GM21723 (cell line): ENCODE results near the gene FAM81B.

Source experiments
- ATAC-seq: cut with Tn5 transposase; IDR thresholded peaks from one replicate; pipeline ENCODE4 v1.9.1; 2021; ENCODE audit warnings: mild to moderate bottlenecking, moderate library complexity; ENCODE audit not compliant: unreplicated experiment

The FAM81B gene

DNA sequence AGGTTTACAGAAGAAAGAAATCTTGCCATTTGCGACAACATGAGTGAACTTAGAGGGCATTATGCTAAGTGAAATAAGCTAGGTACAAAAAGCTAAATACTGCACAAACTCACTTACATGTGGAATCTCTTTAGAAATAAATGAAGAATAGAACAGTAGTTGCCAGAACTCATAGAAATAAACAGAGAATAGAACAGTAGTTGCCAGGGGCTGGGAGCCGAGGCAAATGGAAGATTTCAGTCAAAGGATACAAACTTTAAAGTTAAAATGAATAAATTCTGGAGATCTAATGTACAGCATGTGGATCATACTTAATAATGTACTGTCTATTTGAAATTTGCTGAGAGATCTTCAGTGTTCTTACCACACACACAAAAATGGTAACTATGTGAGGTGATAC lies 63.4 kb downstream of the FAM81B start:
- no peak for ATAC-seq

DNA sequence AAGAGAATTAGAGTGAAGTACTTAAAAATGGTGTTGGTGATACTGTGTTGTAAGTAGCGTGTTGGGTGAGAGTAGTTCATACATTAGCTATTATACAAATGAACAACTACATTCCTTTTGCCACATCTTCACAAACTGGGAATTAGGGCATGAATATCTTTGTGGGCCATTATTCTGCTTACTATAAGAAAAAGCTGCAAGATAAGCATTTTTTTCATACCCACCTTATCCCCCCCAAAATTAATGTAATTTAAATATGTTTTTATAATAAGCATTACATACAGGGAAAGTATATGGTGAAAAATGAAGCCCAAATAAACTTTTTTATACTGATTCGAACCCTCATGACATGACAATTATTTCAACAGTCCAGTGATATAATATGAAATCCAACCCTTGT lies 69.5 kb downstream of the FAM81B start:
- ATAC-seq, result no peak

DNA sequence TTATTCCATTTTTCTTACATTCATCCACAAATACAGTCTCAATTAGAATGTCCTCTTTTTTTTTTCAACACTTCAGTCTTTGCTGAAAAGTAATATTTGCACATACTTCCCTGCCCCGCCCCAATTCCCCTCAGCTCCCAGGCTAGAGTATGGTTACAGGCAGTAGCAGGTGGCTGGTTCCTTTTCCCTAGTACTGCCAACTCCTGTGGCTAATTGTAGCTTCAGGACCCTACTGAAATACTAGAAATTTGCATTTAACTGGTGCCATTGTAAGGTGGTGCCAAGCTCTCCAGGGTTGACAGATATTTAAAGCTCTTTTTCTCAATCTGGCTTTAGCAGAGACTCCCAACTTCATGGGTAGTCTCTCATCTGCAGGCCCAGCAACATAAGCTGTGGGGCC lies 80.3 kb downstream of the FAM81B start:
- no peak for ATAC-seq

DNA sequence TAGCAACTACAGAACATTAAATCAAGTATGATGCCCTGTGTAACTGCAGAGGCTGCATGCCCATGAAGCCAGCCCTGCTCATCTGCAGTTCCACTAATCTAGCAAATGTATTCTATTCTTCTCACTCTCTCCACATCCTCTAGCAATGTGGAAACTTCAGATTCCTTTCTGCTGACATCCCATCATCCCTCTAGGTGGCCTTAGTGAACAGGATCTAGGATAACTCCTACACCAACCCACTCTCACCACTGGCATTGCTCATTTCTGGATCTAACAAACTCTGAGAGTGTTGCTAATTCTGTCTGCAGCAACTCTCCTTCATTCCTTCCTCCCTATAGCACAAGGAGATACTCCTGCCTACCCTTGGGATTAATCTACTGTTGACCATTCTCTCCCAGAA lies 80.8 kb downstream of the FAM81B start:
- ATAC-seq, result no peak

DNA sequence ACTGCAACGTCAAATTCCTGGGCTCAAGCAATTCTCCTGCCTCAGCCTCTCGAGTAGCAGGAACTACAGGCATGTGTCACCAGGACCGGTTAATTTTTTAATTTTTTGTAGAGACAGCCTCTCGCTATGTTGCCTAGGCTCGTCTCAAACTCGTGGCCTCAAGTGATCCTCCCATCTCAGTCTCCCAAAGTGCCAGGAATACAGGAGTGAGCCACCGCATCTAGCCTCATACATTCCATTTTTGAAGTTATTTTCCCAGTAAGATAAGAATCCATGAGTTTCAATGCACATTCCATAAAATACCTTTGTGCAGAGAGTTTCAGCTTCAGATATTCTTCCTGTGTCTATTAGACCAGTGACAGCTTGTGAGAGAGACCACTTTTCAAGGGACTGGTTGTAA lies 93.3 kb downstream of the FAM81B start:
- ATAC-seq, result no peak

DNA sequence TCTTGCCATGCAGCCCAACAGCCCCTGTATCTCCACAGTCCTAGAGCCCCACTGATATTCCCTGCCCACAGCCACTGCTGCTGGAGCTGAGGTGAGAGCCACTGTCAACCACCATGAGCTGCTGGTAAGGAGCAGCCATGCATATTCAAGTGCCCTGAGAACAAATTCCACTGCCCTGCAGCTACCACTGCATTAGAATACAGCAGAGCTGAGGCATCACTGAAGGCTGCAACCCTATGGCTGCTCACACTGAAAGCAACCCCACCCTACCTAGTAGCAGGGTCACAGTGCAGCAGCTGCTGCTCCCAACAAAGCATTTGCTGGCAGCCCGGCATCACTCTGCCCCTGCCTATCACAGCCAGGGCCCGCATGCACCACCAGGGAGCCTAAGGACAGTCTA lies 95.0 kb downstream of the FAM81B start:
- no peak for ATAC-seq

DNA sequence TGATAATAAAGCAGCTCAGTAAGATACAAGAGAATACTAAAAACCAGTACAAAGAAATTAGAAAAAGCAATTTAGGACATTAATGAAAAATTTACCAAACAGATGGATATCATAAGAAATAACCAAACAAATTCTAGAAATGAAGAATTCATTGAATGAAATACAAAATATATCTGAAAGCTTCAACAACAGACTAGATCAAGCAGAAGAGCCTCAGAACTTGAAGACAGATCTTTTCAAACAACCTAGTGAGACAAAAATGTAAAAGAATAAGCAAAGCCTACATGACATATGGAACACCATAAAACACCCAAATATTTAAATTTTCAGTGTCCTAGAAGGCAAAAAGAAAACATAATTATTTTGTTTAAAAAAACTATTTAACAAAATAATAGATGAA lies 96.7 kb downstream of the FAM81B start:
- no peak for ATAC-seq
